Measurements from ENCODE around the gene FCMR.

Gene FCMR

DNA sequence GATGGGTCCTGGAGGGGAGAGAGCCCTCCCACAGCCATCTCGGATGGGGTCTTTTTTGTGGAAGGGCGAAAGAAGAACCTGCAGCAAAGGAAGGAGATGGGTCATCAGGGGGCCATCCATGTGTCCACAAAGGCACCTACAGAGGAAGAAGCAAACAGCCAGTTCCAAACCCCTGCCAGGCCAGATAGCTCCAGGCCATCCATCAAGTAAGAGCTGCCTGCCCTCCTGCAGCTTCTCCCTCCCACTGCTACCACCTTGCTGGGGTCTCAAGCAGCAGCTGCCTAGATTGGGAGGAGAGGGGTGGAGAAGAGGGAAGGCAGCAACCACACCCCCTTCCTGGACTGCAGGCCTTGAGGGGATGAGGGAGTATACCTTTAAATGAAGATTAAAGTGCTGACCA, 44.0 kb upstream of the FCMR start:
- Mint-ChIP-seq H3K36me3 (ENCODE audit: low read depth) (no peaks in the 10 kb centered on the region), H3K9me3 (peaks cover 8% of the 10 kb centered on the region), H3K4me1 (no peaks in the 10 kb centered on the region), H3K27me3 (ENCODE audit: low read depth, poor library complexity) (peaks cover 33% of the 10 kb centered on the region), H3K4me3 (no peak overlapping the region), H3K27ac (no peak overlapping the region)
- DNase-seq, result no peak
- TF ChIP-seq, protein P1, sequence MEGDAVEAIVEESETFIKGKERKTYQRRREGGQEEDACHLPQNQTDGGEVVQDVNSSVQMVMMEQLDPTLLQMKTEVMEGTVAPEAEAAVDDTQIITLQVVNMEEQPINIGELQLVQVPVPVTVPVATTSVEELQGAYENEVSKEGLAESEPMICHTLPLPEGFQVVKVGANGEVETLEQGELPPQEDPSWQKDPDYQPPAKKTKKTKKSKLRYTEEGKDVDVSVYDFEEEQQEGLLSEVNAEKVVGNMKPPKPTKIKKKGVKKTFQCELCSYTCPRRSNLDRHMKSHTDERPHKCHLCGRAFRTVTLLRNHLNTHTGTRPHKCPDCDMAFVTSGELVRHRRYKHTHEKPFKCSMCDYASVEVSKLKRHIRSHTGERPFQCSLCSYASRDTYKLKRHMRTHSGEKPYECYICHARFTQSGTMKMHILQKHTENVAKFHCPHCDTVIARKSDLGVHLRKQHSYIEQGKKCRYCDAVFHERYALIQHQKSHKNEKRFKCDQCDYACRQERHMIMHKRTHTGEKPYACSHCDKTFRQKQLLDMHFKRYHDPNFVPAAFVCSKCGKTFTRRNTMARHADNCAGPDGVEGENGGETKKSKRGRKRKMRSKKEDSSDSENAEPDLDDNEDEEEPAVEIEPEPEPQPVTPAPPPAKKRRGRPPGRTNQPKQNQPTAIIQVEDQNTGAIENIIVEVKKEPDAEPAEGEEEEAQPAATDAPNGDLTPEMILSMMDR (IDR thresholded peaks at IDR 0.05), result no peak

DNA sequence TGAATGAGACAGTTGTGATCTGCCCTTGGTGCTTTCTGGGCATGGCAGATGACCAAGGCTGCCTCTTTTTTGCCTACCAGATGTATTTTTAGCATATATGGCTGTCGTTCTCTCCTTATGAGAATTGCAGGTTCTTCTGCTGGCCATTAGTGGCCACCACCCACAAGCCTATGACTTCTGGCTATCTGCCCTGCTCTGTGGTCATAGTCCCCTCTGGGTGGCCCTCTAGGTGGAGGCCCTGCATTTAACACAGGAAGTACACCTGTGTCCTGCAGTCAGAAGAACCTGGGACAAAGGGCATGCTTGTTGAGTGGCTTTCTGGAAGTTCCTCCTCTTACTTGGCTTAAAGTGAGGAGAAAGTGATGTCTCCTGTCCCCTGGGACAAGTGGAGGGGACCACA, 42.0 kb upstream of the FCMR start:
- no peaks in the 10 kb centered on the region for H3K4me1 Mint-ChIP-seq
- H3K4me3 Mint-ChIP-seq, result no peak overlapping the region
- H3K36me3 Mint-ChIP-seq (ENCODE audit: low read depth), result no peaks in the 10 kb centered on the region
- peaks cover 8% of the 10 kb centered on the region for H3K9me3 Mint-ChIP-seq
- H3K27me3 Mint-ChIP-seq (ENCODE audit: low read depth, poor library complexity), result peaks cover 15% of the 10 kb centered on the region
- H3K27ac Mint-ChIP-seq, result no peak overlapping the region
- TF ChIP-seq, protein P1 (IDR thresholded peaks at IDR 0.05), result no peak
- DNase-seq, result no peak

DNA sequence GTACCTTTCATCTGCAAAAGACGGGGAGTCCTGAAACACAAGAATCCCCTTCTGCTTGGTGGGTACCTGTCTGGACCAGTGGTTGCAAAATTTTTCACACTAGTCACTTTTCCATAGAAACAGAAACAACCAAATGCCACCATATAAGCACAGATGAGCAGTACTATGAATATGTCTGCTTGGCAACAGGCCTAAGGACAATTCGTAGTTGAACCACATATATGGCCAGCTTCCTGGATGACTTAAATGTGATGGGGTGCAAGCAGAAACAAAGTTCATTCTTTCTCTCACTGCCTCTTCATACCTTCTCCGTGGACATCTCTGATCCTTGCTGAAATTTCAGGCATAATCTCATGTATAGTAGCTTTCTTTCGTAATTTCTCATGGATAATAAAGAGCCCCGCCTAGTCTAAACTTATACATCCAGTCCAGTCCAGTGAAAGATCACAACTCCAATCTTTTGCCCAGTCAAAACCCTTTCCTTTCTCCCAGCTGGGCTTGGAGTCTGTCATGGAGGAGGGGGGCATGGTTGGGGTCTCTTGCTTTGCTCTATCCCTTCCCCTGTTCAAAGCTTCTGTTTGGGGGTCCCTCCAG, 41.5 kb upstream of the FCMR start:
- TF ChIP-seq, protein P1 (IDR thresholded peaks at IDR 0.05), result no peak
- Mint-ChIP-seq H3K4me1 (no peaks in the 10 kb centered on the region), H3K27ac (no peak overlapping the region), H3K36me3 (ENCODE audit: low read depth) (no peaks in the 10 kb centered on the region), H3K9me3 (peaks cover 8% of the 10 kb centered on the region), H3K4me3 (no peak overlapping the region), H3K27me3 (ENCODE audit: low read depth, poor library complexity) (peaks cover 15% of the 10 kb centered on the region)
- no peak for DNase-seq

DNA sequence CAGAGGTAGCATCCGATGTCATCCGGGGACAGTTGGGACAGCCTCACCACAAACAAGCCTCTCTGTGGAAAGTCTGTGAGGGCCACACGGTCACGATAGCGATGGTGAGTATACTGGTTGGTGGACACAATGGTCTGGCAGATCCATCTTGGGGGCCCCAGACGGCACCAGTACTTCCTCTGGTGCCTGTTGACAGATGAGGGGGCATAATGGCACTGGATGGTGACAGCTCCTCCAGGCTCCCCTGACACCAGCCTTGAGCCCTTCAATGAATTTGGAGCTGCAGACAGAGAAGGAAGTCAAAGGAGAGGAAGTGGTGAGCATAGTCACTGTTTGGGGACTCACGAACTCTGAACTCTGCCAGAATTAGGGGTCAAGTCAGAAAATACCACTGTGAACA, 40.5 kb upstream of the FCMR start:
- no peak overlapping the region for H3K27ac Mint-ChIP-seq
- H3K27me3 Mint-ChIP-seq (ENCODE audit: low read depth, poor library complexity), result peaks cover 15% of the 10 kb centered on the region
- peaks cover 8% of the 10 kb centered on the region for H3K9me3 Mint-ChIP-seq
- H3K4me3 Mint-ChIP-seq, result no peak overlapping the region
- DNase-seq, result no peak
- TF ChIP-seq, protein P1 (IDR thresholded peaks at IDR 0.05), result no peak
- H3K4me1 Mint-ChIP-seq, result peaks cover 8% of the 10 kb centered on the region
- H3K36me3 Mint-ChIP-seq (ENCODE audit: low read depth), result no peaks in the 10 kb centered on the region

DNA sequence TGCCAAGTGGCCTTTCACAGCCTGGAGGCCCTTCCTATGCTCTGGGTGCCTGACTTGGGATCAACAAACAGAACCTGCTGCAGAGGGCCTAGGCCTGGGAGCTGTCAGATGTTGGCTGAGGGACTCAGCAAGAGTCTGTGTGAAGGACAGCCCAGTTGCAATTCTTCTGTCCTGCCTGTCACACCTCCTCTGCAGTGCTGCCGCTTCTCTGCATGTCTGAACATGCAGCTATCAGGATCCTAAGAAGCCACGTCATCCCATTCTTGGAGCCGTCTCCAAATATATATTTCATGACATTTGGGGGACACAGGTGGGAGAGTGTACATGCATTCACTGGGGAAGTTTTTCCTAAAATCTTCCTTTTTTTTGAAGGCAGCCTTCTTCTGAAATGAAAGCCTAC, 39.9 kb upstream of the FCMR start:
- no peak for DNase-seq
- peaks cover 15% of the 10 kb centered on the region for H3K27me3 Mint-ChIP-seq (ENCODE audit: low read depth, poor library complexity)
- H3K4me3 Mint-ChIP-seq, result no peak overlapping the region
- peaks cover 14% of the 10 kb centered on the region for H3K4me1 Mint-ChIP-seq
- TF ChIP-seq, protein P1 (IDR thresholded peaks at IDR 0.05), result no peak
- peak overlapping the region; percentile 90 for H3K27ac Mint-ChIP-seq
- H3K36me3 Mint-ChIP-seq (ENCODE audit: low read depth), result no peaks in the 10 kb centered on the region
- H3K9me3 Mint-ChIP-seq, result peaks cover 8% of the 10 kb centered on the region

DNA sequence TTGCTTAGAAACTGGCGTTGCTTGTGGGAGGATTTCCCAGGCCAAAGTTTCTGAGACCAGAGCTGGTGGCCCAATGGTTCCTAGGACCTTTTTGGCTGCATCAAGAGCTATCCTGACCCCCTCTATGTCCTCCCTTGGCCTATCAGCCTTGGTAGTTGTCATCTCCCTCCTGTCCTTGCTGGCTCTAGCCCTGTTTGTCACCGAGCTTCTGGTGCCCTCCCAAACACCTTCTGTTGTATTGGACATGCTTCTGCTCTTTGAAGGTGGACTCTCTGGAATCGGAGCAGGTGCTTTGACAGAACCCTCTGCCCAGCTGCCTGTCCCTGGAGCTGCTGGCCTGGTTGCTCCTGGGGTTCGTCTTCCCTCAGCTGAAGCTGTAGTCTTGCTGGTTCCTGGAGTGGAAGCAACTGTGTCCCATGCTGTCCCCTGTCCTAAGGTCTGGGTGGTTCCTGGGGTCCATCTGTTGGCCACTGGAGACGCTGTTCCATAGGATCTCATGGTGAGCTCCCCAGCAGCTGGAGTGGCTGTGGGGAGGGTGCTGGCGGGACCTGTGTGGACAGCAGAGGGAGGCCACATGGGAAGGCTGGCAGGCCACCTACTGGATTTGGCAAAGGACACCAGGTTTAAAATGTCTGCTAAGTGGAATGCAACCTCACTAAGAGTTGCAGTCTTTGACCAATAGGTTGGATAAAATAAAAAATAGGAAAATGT, 39.1 kb upstream of the FCMR start:
- no peaks in the 10 kb centered on the region for H3K36me3 Mint-ChIP-seq (ENCODE audit: low read depth)
- no peak for DNase-seq
- no peak overlapping the region for H3K27ac Mint-ChIP-seq
- H3K4me3 Mint-ChIP-seq, result no peak overlapping the region
- peaks cover 22% of the 10 kb centered on the region for H3K4me1 Mint-ChIP-seq
- H3K9me3 Mint-ChIP-seq, result peaks cover 8% of the 10 kb centered on the region
- TF ChIP-seq, protein P1 (IDR thresholded peaks at IDR 0.05), result no peak
- H3K27me3 Mint-ChIP-seq (ENCODE audit: low read depth, poor library complexity), result peaks cover 15% of the 10 kb centered on the region
